Psoas muscle (tissue), 8 donors: ENCODE results near the gene PDGFD. TPM values are rescaled to one million over a fixed set of nuclear protein-coding genes. Genes with fewer than 3 reads are reported as not detected.

Source experiments
- ATAC-seq, 4 donors: fragments of 200-7000 bp; cut with Tn5 transposase; one replicate each; pipeline ENCODE4 v1.9.1; 2020; ENCODE audit warnings: moderate library complexity in 3 of 4, mild to moderate bottlenecking in 2 of 4
- DNase-seq, 2 donors: peaks; one replicate each; pipeline ENCODE4 v3.0.0-alpha.2; 2020
- H3K27ac ChIP-seq: fragments of 200-600 bp; one replicate; pipeline ENCODE4 v1.8.0; 2022
- H3K27me3 ChIP-seq, 3 donors: fragments of 200-600 bp in 1 of 3; one replicate each; pipeline versions ENCODE4 v1.6.1 to v1.8.0; 2013 to 2022; ENCODE audit warnings: low read length in 2 of 3, mild to moderate bottlenecking in 2 of 3, moderate library complexity in 1 of 3; ENCODE audit not compliant: insufficient read depth in 3 of 3
- H3K36me3 ChIP-seq, 2 donors: fragments of 200-600 bp in 1 of 2; one replicate each; pipeline versions ENCODE4 v1.6.1 to v1.8.0; 2013 to 2022; ENCODE audit warnings: low read depth in 1 of 2, mild to moderate bottlenecking in 1 of 2, moderate library complexity in 1 of 2; ENCODE audit not compliant: insufficient read depth in 1 of 2
- H3K4me1 ChIP-seq: fragments of 200-600 bp; one replicate; pipeline ENCODE4 v1.8.0; 2022
- H3K4me3 ChIP-seq: fragments of 200-600 bp; one replicate; pipeline ENCODE4 v1.8.0; 2022; ENCODE audit warnings: mild to moderate bottlenecking
- H3K9me3 ChIP-seq: fragments of 200-600 bp; one replicate; pipeline ENCODE4 v1.8.0; 2022
- WGBS, 3 donors: extraction: QIAGEN DNeasy Blood & Tissue Kit; methylation state at CpG; one replicate each; pipeline versions ENCODE4 v1.1.6 to v1.1.7; 2013; 5-methylcytosine and 5-hydroxymethylcytosine counted together
- intact Hi-C, 2 donors: fragments of 100-400 bp; cut with DNase I; formaldehyde crosslinking; loops; one replicate each; pipeline versions ENCODE4 v1.11.0 to v1.14.2; 2022
- polyA plus RNA-seq, 3 donors: library from polyadenylated mRNA; stranded (reverse); fragments of 200-250 nt; gene quantifications; one replicate each; pipeline ENCODE4 v1.2.3, GENCODE V29; 2013
- total RNA-seq, 4 donors: library from RNA; stranded (reverse); fragmentation: NEBNext Ultra II Directional in 2 of 4; extraction: Animal tissue kit (Norgen Biotek cat#: 25700) in 2 of 4; gene quantifications; one replicate each; pipeline versions ENCODE4 v1.2.1 to v1.2.4, GENCODE V29; 2021 to 2023
- TF ChIP-seq, protein P1 (sequence below): fragments of 200-600 bp; IDR thresholded peaks from one replicate; pipeline ENCODE4 v1.8.0; 2022; ENCODE audit warnings: antibody characterized with exemption
- donor health status: healthy with polysubstance abuse.
- donor health status: DM: no; HTN: no; CAD: no; lungs with moderate emphysema.
- donor health status: Bipolar disorder and iron deficiency.
- donor health status: healthy.
- donor health status: DM: yes; HTN: yes; CAD: no.
- donor health status: DM: no; HTN: no; CAD: no.
- donor health status: DM: no; HTN: no; CAD: no.
- donor health status: DM: yes; HTN: yes; CAD: no.

The PDGFD gene
- total and polyA plus RNA-seq, 7 donors: 0.53 to 5.6 (median 1.2) TPM

DNA sequence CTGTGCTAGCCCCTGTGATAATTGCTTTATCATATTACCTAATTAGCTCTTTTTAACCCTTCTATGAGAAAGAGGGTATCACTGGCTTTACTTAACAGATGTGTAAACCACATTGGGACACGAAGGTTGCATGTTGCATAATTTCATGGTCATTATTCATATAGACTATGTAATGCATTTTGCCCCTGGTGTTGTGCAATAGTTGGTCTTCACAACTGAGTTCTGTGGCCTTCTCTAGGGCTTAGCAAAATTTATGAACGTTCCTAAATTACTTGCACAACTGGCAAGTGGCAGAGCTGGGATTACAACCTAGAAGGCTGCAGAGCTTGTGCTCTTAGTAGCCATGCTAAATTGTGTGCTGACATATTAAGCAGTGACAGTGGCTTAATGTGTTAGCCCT is 34.6 kb upstream of the PDGFD start:
- ATAC-seq (no peak), DNase-seq (no peak)
- intact Hi-C loops: no loop called here
- H3K4me1 ChIP-seq: no peaks in the 10 kb centered on the region
- H3K4me3 ChIP-seq: no peak overlapping the region
- no peaks in the 10 kb centered on the region for H3K27me3 ChIP-seq
- H3K36me3 ChIP-seq: no peaks in the 10 kb centered on the region
- no peaks in the 10 kb centered on the region for H3K9me3 ChIP-seq
- 27 to 48% (median 35%) methylated on average over 2 of the region's 2 CpGs for WGBS, 3 donors
- no peak overlapping the region for H3K27ac ChIP-seq
- TF ChIP-seq, protein P1, sequence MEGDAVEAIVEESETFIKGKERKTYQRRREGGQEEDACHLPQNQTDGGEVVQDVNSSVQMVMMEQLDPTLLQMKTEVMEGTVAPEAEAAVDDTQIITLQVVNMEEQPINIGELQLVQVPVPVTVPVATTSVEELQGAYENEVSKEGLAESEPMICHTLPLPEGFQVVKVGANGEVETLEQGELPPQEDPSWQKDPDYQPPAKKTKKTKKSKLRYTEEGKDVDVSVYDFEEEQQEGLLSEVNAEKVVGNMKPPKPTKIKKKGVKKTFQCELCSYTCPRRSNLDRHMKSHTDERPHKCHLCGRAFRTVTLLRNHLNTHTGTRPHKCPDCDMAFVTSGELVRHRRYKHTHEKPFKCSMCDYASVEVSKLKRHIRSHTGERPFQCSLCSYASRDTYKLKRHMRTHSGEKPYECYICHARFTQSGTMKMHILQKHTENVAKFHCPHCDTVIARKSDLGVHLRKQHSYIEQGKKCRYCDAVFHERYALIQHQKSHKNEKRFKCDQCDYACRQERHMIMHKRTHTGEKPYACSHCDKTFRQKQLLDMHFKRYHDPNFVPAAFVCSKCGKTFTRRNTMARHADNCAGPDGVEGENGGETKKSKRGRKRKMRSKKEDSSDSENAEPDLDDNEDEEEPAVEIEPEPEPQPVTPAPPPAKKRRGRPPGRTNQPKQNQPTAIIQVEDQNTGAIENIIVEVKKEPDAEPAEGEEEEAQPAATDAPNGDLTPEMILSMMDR: no peak

DNA sequence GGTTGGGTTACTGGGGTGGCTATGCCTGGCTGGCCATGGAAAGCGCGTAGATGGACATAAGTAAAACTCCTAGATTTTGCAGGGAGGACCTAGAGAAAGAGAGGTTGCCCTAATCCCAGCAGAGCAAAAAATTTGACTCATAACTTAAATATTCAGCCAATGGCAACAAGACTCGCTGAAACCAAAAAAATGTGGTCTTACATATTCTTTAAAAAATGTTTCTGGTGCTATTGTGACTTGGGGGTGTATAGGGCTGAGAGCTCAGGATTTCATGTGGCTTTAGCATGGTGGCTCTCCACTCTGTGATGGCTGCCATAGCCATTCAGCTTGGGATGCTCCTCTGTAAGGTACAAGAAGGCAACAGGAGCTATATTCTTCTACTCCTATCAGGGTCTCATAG is 27.2 kb upstream of the PDGFD start:
- H3K36me3 ChIP-seq: no peaks in the 10 kb centered on the region
- WGBS, 3 donors: 87 to 92% (median 88%) methylated on average over 3 of the region's 3 CpGs
- H3K27ac ChIP-seq: no peak overlapping the region
- no peaks in the 10 kb centered on the region for H3K4me1 ChIP-seq
- H3K4me3 ChIP-seq: no peak overlapping the region
- H3K27me3 ChIP-seq: no peaks in the 10 kb centered on the region
- no peaks in the 10 kb centered on the region for H3K9me3 ChIP-seq
- DNase-seq (no peak), ATAC-seq (no peak)
- TF ChIP-seq, protein P1: no peak
- intact Hi-C loops: no loop called here

DNA sequence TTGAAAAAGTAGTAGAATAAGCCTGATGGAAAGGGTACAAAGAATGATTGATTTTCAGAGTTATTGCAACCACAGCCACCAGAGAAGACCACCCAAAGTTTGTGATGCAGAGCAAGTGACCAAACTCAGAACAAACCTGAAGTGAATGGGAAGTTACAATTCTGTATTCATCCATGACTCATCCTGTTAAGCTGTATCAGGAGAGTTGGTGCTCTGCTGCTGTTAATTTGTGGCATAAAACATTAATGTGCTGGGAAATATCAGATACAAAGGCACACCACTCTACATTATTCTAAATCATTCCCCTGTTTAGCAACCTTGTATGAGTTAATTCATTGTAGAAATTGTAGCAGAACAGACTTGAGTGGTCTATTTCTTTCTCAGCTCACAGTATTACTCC is 19.6 kb upstream of the PDGFD start:
- peaks cover 0 to 3% (median 0%) of the 10 kb centered on the region in 3 donors for H3K27me3 ChIP-seq
- ATAC-seq: no peak
- no peak overlapping the region for H3K27ac ChIP-seq
- no peak for DNase-seq
- TF ChIP-seq, protein P1: no peak
- H3K9me3 ChIP-seq: no peaks in the 10 kb centered on the region
- no peaks in the 10 kb centered on the region for H3K36me3 ChIP-seq
- intact Hi-C loops: no loop called here
- H3K4me3 ChIP-seq: no peak overlapping the region
- no peaks in the 10 kb centered on the region for H3K4me1 ChIP-seq

DNA sequence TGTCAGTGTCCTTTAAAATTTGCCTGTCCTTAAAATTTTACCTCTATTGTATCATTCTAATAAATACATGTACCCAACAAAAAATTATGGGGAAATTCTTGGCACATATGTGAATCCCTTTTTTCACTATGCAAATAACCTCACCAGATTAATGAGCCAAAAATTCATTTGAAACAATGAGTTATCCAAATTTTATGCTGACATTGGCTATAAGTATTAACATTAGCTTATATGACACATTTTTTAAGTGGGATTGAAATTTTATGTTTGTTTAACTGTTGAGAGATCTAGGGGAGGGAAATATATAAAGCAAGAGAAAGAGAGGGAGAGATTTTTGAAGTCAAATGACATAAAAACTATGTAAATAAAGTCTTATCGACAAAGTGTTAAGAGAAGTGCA is 11.8 kb upstream of the PDGFD start:
- Histone ChIP-seq H3K36me3 (no peaks in the 10 kb centered on the region), H3K4me1 (no peaks in the 10 kb centered on the region), H3K4me3 (no peak overlapping the region), H3K27me3 (peaks cover 0 to 3% (median 0%) of the 10 kb centered on the region in 3 donors), H3K27ac (no peak overlapping the region), H3K9me3 (no peaks in the 10 kb centered on the region)
- ATAC-seq (no peak), DNase-seq (no peak)
- TF ChIP-seq, protein P1: no peak
- 95 to 98% (median 98%) methylated on average over 1 of the region's 1 CpG for WGBS, 3 donors
- intact Hi-C loops: no loop called here

DNA sequence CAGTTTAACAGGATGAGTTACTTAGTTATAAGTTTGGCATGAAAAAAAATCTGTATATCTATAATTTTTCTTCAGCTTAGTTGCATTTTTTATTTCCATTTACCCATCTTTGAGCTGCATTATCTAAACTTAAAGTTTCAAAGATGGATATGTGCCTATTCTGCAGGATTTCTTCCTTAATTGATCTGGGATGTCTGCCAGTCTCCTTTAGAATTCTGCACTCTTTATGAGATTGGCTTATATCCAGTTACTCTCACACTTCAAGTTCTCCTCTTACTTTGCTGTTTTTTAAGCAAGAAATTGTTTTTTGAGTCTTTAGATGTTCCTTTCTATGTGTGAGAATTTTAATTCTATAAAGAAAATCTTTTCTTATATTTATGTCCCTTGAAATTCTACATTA is 5.1 kb upstream of the PDGFD start:
- Histone ChIP-seq H3K4me3 (no peak overlapping the region), H3K27ac (no peak overlapping the region), H3K27me3 (no peaks in the 10 kb centered on the region), H3K36me3 (no peaks in the 10 kb centered on the region), H3K9me3 (no peaks in the 10 kb centered on the region), H3K4me1 (no peaks in the 10 kb centered on the region)
- intact Hi-C loops: no loop called here
- ATAC-seq (no peak), DNase-seq (no peak)
- TF ChIP-seq, protein P1: no peak
